ENCODE data around the gene RBM39. TPM values are rescaled to one million over a fixed set of nuclear protein-coding genes. Genes with fewer than 3 reads are reported as not detected.

RBM39 gene
- polyA plus RNA-seq, 1 of the 3 experiments (the other 2 are of a cell fraction): 68.4 TPM

- TF ChIP-seq ZBTB33 (IDR thresholded peaks at IDR 0.05; ENCODE audit: borderline replicate concordance, low read depth) (no peak), MAX (IDR thresholded peaks at IDR 0.05; ENCODE audit: low read depth) (no peak), FOXJ3 (CRISPR knock-in tag; IDR thresholded peaks at IDR 0.05) (no peak), NRF1 (IDR thresholded peaks at IDR 0.05; ENCODE audit: low read depth, low read length) (no peak), REST (IDR thresholded peaks at IDR 0.05; ENCODE audit: low read depth, low read length) (no peak)
These were observed 12.1 kb downstream of the RBM39 start (continued) for GRCh38 chr20:35729836-35730582.

GRCh38 chr20:35729283-35729807, 12.7 kb downstream of the RBM39 start:
- peaks cover 46% of the 10 kb centered on the region for H3F3A ChIP-seq (replicated peaks; ENCODE audit: insufficient read depth)
- WGBS (ENCODE audit: low lambda C conversion rate): 95% methylated on average over 7 of the region's 7 CpGs
- peaks cover 86 to 100% of the 10 kb centered on the region in 2 experiments for H3K36me3 ChIP-seq (replicated peaks in 1 of 2; ENCODE audit: control insufficient read depth in 1 of 2, insufficient read depth in 2 of 2, low read length in 1 of 2)
- POLR2A ChIA-PET: no interaction called here
- CTCF ChIA-PET: interaction anchor here (0.8 to 1.5 kb wide), 3 partner anchors 10 to 234 kb away, joined by 3 read pairs; partner anchors contain the start of gene SCAND1
- H3K27me3 ChIP-seq (ENCODE audit: insufficient read depth): no peaks in the 10 kb centered on the region
- no peak for TF ChIP-seq TAF1 (IDR thresholded peaks at IDR 0.05; ENCODE audit: borderline replicate concordance, low read depth, low read length)
- TF ChIP-seq NFIC (IDR thresholded peaks at IDR 0.05; ENCODE audit: borderline replicate concordance): no peak
- TF ChIP-seq RAD21 (IDR thresholded peaks at IDR 0.05; ENCODE audit: low read length): no peak
- no peak for TF ChIP-seq IRF3 (IDR thresholded peaks at IDR 0.05; ENCODE audit: low read depth, low read length)
- no peak for TF ChIP-seq GABPA (IDR thresholded peaks at IDR 0.05; ENCODE audit: low read depth)
- no peak for TF ChIP-seq MXI1 (IDR thresholded peaks at IDR 0.05; ENCODE audit: low read depth, low read length)
- H3K4me1 ChIP-seq (ENCODE audit: control insufficient read depth in 1 of 2, insufficient read depth in 2 of 2, low read depth in 1 of 2, low read length in 1 of 2): peaks cover 2 to 9% of the 10 kb centered on the region in 2 experiments; a peak in 1 of 4 replicates
- H3K9me3 ChIP-seq: no peaks in the 10 kb centered on the region
- no peak overlapping the region for H3K4me2 ChIP-seq
- H3K9me2 ChIP-seq: no peaks in the 10 kb centered on the region
- H2AFZ ChIP-seq (ENCODE audit: low read depth): no peak overlapping the region
- H3K9ac ChIP-seq: no peak overlapping the region
- H3K27ac ChIP-seq (ENCODE audit: low read depth in 2 of 2, low read length in 1 of 2): no peak overlapping the region
- peaks cover 100% of the 10 kb centered on the region for H3K79me2 ChIP-seq (ENCODE audit: insufficient read depth)
- no peak for DNase-seq
- H3K4me3 ChIP-seq (ENCODE audit: low read depth in 2 of 2, low read length in 1 of 2): no peak overlapping the region
- peaks cover 99% of the 10 kb centered on the region for H4K20me1 ChIP-seq (ENCODE audit: insufficient read depth)

All from SK-N-SH (cell line).